ENCODE results near the gene WDR74. TPM values are rescaled to one million over a fixed set of nuclear protein-coding genes. Genes with fewer than 3 reads are reported as not detected.

Gene WDR74
- total and polyA plus RNA-seq, 2 of the 13 experiments (the other 11 are each of a cell fraction or from before 2014, with no cell fraction given) = 77.0 to 83.3 TPM

GRCh38 chr11:62805076-62805892, 34.1 kb downstream of the WDR74 start, which contains the start of gene NXF1 (continued):
- peak; percentile 68 for TF ChIP-seq MED8 (CRISPR knock-in tag; IDR thresholded peaks at IDR 0.05; ENCODE audit: insufficient replicate concordance)
- peak; percentile 55; the same call in 1 of the 2 replicates for TF ChIP-seq TMF1 (CRISPR knock-in tag; IDR thresholded peaks at IDR 0.05; ENCODE audit: low read depth)
- TF ChIP-seq ZNF614 (CRISPR knock-in tag; IDR thresholded peaks at IDR 0.05; ENCODE audit: borderline replicate concordance) = peak; percentile 91
- 0 out of 2 replicates have a peak, but pooled peaks have one; percentile 35 for TF ChIP-seq ZBTB8A (CRISPR knock-in tag; IDR thresholded peaks at IDR 0.05; ENCODE audit: borderline replicate concordance, low read depth)
- TF ChIP-seq PPARG (CRISPR knock-in tag; conservative IDR thresholded peaks at IDR 0.05) = peak; percentile 66
- no peak for TF ChIP-seq ZBTB1 (CRISPR knock-in tag; IDR thresholded peaks at IDR 0.05; ENCODE audit: borderline replicate concordance)
- TF ChIP-seq TFDP2 (CRISPR knock-in tag; IDR thresholded peaks at IDR 0.05) = peak; percentile 81
- TF ChIP-seq GMEB2 (CRISPR knock-in tag; IDR thresholded peaks at IDR 0.05; ENCODE audit: low read depth) = peak; percentile 82
- TF ChIP-seq E2F2 (CRISPR knock-in tag; IDR thresholded peaks at IDR 0.05; ENCODE audit: borderline replicate concordance) = 0 out of 2 replicates have a peak, but pooled peaks have one; percentile 39
- TF ChIP-seq FLYWCH1 (CRISPR knock-in tag; IDR thresholded peaks at IDR 0.05) = no peak; the same call in 1 of the 2 replicates
- peak; percentile 59; the same call in 1 of the 2 replicates for TF ChIP-seq ZNF710 (CRISPR knock-in tag; IDR thresholded peaks at IDR 0.05; ENCODE audit: borderline replicate concordance)
- TF ChIP-seq TFDP1 (CRISPR knock-in tag; IDR thresholded peaks at IDR 0.05; ENCODE audit: borderline replicate concordance) = peak; percentile 64; the same call in 1 of the 2 replicates
- peak; percentile 73 for TF ChIP-seq MAX (IDR thresholded peaks at IDR 0.05)

Data from HepG2 (cell line).